ENCODE measurements around the gene GPC6.

Gene GPC6

GRCh38 chr13:93670866-93671265 is 444.3 kb downstream of the GPC6 start:
- DNase-seq (ENCODE audit: low read depth in 4 of 4, low spot score in 1 of 4), result no peak

DNA sequence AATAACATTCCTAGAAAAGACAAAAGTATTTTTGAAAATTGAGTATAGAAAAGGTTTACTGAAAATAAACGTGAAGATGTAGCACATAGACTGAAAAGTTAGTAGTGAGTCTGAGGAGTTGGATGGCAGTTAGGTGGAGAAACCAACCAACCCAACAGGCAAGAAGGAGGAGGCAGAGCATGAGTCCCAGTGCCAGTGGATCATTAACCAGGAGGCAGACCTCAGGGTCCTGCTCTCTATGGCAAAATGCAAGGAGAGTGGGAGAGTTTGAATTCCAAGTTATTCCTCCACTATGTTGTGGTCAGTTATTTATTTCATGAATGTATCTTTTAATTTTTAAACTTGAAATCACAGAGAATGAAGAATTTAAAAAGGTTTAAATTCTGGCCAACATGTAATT is 446.4 kb downstream of the GPC6 start:
- no peak for DNase-seq (ENCODE audit: low read depth in 4 of 4, low spot score in 1 of 4)

- DNase-seq (ENCODE audit: low read depth in 4 of 4, low spot score in 1 of 4), result no peak
Measured at GRCh38 chr13:93673885-93674284, 447.3 kb downstream of the GPC6 start.

GRCh38 chr13:93674337-93674755 is 447.7 kb downstream of the GPC6 start:
- DNase-seq (ENCODE audit: low read depth in 4 of 4, low spot score in 1 of 4), result no peak

DNA sequence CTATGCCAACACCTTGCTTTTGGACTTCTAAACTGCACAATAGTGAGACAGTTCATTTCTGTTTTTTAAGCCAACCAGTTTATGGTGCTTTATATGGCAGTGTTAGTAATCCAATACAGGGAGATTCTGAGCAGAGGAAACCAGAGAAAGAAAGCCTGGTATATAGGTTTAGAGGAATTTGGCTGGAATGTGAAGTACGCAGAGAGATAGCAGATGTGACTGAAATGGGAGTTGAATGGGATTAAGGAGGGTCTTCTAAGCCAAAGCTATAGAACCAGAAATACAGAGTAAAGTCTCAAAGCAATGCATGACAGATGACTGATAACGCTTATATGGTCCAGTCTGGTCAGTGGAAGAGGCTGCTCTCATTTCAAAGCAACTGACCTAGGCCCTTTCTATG is 453.7 kb downstream of the GPC6 start:
- DNase-seq (ENCODE audit: low read depth in 4 of 4, low spot score in 1 of 4), result no peak

- no peak for DNase-seq (ENCODE audit: low read depth in 4 of 4, low spot score in 1 of 4)
Measured at GRCh38 chr13:93685900-93686299, 459.3 kb downstream of the GPC6 start.

- no peak for DNase-seq (ENCODE audit: low read depth in 4 of 4, low spot score in 1 of 4)
Measured at GRCh38 chr13:93686399-93686798, 459.8 kb downstream of the GPC6 start.

- no peak for DNase-seq (ENCODE audit: low read depth in 4 of 4, low spot score in 1 of 4)
Measured at GRCh38 chr13:93687261-93687660, 460.7 kb downstream of the GPC6 start.

DNA sequence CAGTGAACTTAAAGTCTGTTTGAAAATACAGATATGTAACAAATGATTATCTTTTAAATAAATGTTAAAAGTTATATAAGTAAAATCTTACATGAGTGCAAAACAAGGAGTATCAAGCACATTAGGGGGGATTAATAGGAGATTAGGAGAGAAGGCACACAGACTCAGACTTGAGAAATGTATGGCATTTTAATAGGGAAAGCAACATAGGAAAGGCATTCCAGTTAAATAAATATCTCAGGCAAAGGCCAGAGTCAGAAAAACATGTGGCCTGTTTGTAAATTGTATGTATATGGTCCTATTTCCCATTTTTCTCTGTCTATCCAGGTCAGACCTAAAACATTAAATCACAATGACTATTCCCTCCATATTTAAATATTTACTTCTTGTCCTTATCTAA is 462.7 kb downstream of the GPC6 start:
- DNase-seq (ENCODE audit: low read depth in 4 of 4, low spot score in 1 of 4), result no peak

- no peak for DNase-seq (ENCODE audit: low read depth in 4 of 4, low spot score in 1 of 4)
Measured at GRCh38 chr13:93690139-93690538, 463.5 kb downstream of the GPC6 start.

GRCh38 chr13:93698016-93698613 is 471.5 kb downstream of the GPC6 start:
- no peak for DNase-seq (ENCODE audit: low read depth in 4 of 4, low spot score in 1 of 4)

- DNase-seq (ENCODE audit: low read depth in 4 of 4, low spot score in 1 of 4), result no peak
Measured at GRCh38 chr13:93700115-93700514, 473.5 kb downstream of the GPC6 start.

- no peak for DNase-seq (ENCODE audit: low read depth in 4 of 4, low spot score in 1 of 4)
Measured at GRCh38 chr13:93708308-93709075, 481.9 kb downstream of the GPC6 start.

GRCh38 chr13:93709506-93710244 is 483.1 kb downstream of the GPC6 start:
- DNase-seq (ENCODE audit: low read depth in 4 of 4, low spot score in 1 of 4), result no peak

DNA sequence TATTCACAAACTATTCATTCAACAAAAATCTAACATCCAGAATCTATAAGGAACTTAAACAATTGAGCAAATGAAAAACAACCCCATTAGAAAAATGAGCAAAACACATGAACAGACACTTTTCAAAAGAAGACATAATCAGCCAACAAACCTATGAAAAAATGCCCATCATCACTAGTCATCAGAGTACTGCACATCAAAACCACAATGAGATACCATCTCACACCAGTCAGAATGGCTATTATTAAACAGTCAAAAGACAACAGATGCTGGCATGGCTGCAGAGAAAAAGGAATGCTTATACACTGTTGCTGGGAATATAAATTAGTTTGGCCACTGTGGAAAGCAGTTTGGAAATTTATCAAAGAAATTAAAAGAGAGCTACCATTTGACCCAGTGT is 487.6 kb downstream of the GPC6 start:
- DNase-seq (ENCODE audit: low read depth in 4 of 4, low spot score in 1 of 4), result no peak

- no peak for DNase-seq (ENCODE audit: low read depth in 4 of 4, low spot score in 1 of 4)
Measured at GRCh38 chr13:93715866-93716265, 489.3 kb downstream of the GPC6 start.

GRCh38 chr13:93716623-93717022 is 490.0 kb downstream of the GPC6 start:
- no peak for DNase-seq (ENCODE audit: low read depth in 4 of 4, low spot score in 1 of 4)

DNA sequence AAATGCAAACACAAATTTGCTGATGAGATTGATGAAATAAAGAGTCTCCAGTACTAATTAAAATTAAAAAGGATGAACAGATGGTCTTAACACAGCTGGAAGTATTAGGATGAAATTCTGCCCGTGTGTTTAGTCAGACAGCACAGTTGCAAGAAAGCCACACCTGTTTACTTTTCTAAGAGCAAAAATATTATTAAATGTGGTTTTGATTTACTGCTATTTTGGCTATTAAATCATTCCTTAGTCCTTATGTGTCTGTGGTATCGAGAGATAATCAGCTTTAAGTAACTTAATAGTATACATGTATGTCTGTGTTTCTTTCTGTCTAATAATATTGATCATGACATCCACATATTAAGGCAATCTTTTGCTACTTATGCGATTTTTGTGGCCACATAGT is 494.9 kb downstream of the GPC6 start:
- DNase-seq (ENCODE audit: low read depth in 4 of 4, low spot score in 1 of 4), result no peak

DNA sequence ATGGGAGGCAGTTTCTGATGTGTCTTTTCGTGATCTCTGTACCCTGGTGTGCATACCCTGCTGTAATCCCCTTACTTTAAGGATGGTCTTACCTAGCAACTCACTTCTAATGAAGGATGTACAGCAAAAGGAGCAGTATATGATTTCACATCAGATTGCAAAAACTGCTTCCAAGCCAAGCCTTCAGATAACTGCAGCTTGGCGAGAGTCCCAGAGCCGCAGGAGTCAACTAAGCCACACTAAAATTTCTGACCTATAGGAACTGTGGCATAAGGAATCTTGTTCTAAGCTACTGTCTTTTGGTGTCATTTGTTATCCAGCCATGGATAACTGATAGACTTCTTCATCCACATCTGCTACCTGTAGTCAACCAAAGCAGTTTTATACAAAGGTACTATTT is 496.7 kb downstream of the GPC6 start:
- DNase-seq (ENCODE audit: low read depth in 4 of 4, low spot score in 1 of 4), result no peak

DNA sequence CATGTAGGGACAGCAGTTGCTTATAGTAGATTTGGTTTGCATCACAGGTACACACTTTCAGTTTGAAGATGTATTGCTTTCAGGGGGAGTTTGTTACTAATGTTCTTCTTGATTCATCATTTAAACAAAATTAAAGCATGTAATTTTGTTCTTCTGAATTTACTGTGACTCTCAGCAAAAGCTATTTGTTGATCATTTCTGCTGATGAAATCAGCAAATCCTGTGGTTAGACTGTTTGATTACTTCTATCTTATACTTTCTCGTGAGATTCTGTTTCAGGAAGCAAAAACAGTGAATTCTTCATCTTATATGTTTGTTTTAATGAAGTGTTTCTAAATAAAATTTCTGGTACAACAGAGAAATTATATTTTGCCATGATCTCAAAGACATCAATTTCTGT is 497.6 kb downstream of the GPC6 start:
- no peak for DNase-seq (ENCODE audit: low read depth in 4 of 4, low spot score in 1 of 4)

DNA sequence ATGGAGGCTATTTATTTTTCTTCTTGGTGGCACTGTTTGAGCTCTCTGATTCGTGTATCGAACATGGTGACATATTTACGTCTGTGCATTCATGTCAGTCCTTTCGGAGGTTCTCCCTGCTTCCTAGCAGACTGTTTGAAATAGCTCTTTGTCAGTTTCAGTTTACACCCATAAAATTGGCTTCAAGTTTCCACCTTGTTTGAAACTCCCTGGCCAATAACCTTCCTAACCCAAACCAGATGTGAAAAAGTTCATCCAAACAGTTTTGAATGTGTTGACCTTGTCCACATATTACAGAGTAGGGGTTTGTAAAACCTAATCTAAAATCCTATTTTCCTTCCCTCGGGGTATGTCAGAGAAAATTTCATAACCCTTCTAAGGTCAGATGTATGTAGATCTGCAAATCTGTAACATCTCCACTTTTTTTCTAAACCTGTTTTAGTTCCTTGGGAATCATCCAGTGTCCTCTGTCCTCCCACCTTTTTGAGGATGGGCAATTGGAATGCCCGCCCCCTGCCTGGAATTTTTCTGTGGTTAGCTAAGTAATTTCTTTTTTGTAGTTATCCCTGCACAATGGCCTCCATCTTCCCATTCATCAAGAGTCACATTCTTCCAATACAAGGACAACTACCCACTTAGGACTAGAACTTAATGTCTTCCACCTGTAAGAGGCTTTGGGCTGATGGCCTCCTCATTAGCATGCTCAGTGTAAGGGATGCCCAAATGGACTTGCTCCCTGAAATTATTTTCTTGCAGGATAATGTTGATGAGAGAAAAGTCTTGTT is 499.8 kb downstream of the GPC6 start:
- no peak for DNase-seq (ENCODE audit: low read depth in 4 of 4, low spot score in 1 of 4)
